ENCODE results near the gene ZNF580. TPM values are rescaled to one million over a fixed set of nuclear protein-coding genes. Genes with fewer than 3 reads are reported as not detected.

ZNF580 gene
- total RNA-seq, 2 donors from 2014 or later = 29.7 to 36.1 TPM

GRCh38 chr19:55617426-55617825 lies 23.4 kb upstream of the ZNF580 start:
- H3K9me3 ChIP-seq = no peaks in the 10 kb centered on the region
- no peak overlapping the region for H3K4me3 ChIP-seq
- peaks cover 2% of the 10 kb centered on the region for H3K4me1 ChIP-seq
- DNase-seq = no peak
- 84 to 90% methylated on average over 8 of the region's 8 CpGs for WGBS, 2 donors
- no peak overlapping the region for H3K27ac ChIP-seq
- H3K36me3 ChIP-seq (replicated peaks in 1 of 2; ENCODE audit: insufficient read depth in 1 of 2, low read depth in 2 of 2) = peaks cover 0 to 3% of the 10 kb centered on the region in 2 donors
- ATAC-seq = no peak
- H3K27me3 ChIP-seq = no peaks in the 10 kb centered on the region
- intact Hi-C loops (cut with DNase I) = loop anchor here (10.0 kb wide), 1 partner anchor 493 kb away; no protein-coding TSS in a partner anchor
- TF ChIP-seq, protein P1, sequence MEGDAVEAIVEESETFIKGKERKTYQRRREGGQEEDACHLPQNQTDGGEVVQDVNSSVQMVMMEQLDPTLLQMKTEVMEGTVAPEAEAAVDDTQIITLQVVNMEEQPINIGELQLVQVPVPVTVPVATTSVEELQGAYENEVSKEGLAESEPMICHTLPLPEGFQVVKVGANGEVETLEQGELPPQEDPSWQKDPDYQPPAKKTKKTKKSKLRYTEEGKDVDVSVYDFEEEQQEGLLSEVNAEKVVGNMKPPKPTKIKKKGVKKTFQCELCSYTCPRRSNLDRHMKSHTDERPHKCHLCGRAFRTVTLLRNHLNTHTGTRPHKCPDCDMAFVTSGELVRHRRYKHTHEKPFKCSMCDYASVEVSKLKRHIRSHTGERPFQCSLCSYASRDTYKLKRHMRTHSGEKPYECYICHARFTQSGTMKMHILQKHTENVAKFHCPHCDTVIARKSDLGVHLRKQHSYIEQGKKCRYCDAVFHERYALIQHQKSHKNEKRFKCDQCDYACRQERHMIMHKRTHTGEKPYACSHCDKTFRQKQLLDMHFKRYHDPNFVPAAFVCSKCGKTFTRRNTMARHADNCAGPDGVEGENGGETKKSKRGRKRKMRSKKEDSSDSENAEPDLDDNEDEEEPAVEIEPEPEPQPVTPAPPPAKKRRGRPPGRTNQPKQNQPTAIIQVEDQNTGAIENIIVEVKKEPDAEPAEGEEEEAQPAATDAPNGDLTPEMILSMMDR (IDR thresholded peaks at IDR 0.05) = no peak
- no peak for TF ChIP-seq POLR2A (IDR thresholded peaks at IDR 0.05)

DNA sequence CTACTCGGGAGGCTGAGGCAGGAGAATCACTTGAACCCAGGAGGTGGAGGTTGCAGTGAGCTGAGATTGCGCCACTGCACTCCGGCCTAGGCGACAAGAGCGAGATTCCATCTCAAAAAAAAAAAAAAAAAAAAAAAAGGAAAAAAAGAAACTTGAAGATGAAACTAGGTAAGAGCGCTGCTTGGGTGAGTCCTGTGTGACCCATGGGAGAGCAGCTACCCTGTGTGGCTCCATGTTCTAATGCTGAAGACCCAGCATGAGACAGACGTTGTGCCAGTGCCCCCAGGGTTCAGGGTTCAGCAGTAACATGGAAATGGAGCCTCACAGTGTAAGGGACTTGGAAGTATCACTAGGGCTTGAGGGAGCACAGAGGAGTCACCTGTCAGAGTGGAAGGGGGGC lies 22.4 kb upstream of the ZNF580 start:
- H3K4me3 ChIP-seq = no peak overlapping the region
- H3K4me1 ChIP-seq = peaks cover under 1% of the 10 kb centered on the region
- H3K27me3 ChIP-seq = no peaks in the 10 kb centered on the region
- no peak overlapping the region for H3K27ac ChIP-seq
- H3K9me3 ChIP-seq = no peaks in the 10 kb centered on the region
- peaks cover 0 to 3% of the 10 kb centered on the region in 2 donors for H3K36me3 ChIP-seq (replicated peaks in 1 of 2; ENCODE audit: insufficient read depth in 1 of 2, low read depth in 2 of 2)
- no peak for ATAC-seq
- DNase-seq = no peak
- WGBS, 2 donors = 81 to 86% methylated on average over 7 of the region's 7 CpGs
- intact Hi-C loops (cut with DNase I) = loop anchor here (10.0 kb wide), 1 partner anchor 494 kb away; no protein-coding TSS in a partner anchor
- TF ChIP-seq POLR2A (IDR thresholded peaks at IDR 0.05) = no peak
- TF ChIP-seq, protein P1 (IDR thresholded peaks at IDR 0.05) = no peak

- no peak for TF ChIP-seq POLR2A (IDR thresholded peaks at IDR 0.05)
- TF ChIP-seq, protein P1 (IDR thresholded peaks at IDR 0.05) = no peak
- Histone ChIP-seq H3K27ac (no peak overlapping the region), H3K36me3 (replicated peaks in 1 of 2; ENCODE audit: insufficient read depth in 1 of 2, low read depth in 2 of 2) (peaks cover 0 to 3% of the 10 kb centered on the region in 2 donors), H3K27me3 (no peaks in the 10 kb centered on the region), H3K9me3 (no peaks in the 10 kb centered on the region), H3K4me1 (peaks cover 6% of the 10 kb centered on the region), H3K4me3 (no peak overlapping the region)
- intact Hi-C loops (cut with DNase I) = loop anchor here (10.0 kb wide), 1 partner anchor 494 kb away; no protein-coding TSS in a partner anchor
- no peak for DNase-seq
- ATAC-seq = no peak
- 68 to 80% methylated on average over 3 of the region's 3 CpGs for WGBS, 2 donors
These were observed 21.5 kb upstream of the ZNF580 start for GRCh38 chr19:55619286-55619685.

DNA sequence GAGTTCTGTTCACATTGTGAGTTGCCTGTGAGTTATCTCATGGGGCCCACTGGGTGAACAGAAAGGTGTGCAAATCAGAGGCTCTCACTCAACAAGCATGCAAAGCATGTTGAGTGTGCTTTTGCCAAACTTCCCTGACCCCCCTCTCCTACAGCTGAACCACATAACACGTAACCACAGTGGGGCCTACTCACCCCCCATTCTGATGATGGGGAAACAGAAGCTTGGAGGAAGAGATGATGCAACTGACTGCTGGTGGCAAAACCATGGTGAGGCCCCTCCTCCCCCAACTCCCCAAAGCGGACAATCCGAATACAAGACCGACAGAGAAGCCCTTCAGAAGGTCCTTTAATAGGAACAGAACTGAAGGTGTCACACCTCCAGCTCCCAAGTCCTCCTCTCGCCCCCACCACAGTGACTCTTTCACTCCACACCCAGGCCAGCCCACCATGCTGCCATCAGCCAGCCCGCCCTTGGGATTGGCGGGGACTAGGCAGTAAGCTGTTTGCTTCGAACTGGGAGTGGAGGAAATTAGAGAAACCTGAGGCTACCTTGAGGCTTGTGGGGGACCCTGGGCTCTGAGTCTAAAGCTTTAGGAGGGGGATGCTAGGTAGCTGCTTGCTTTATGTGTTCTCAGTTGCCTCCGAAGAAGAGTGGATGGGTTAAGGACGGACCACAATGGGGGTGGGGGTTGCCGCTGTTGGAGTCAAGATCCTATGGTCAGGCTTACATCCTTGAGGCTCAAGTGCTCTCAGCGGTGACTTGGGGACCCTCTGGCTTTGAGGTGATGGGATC lies 20.2 kb upstream of the ZNF580 start:
- H3K9me3 ChIP-seq = no peaks in the 10 kb centered on the region
- intact Hi-C loops (cut with DNase I) = no loop called here
- H3K4me3 ChIP-seq = no peak overlapping the region
- no peak overlapping the region for H3K27ac ChIP-seq
- TF ChIP-seq POLR2A (IDR thresholded peaks at IDR 0.05) = no peak
- TF ChIP-seq, protein P1 (IDR thresholded peaks at IDR 0.05) = no peak
- ATAC-seq (no peak), DNase-seq (no peak)
- peaks cover 13% of the 10 kb centered on the region for H3K4me1 ChIP-seq
- 86 to 96% methylated on average over 10 to 12 of the region's 12 CpGs for WGBS, 2 donors
- H3K36me3 ChIP-seq (replicated peaks in 1 of 2; ENCODE audit: insufficient read depth in 1 of 2, low read depth in 2 of 2) = peaks cover 0 to 1% of the 10 kb centered on the region in 2 donors
- no peaks in the 10 kb centered on the region for H3K27me3 ChIP-seq
